GM18867 (cell line): ENCODE data around the gene NMS.
A peak's percentile ranks its signal among the peaks of the same experiment; 100 is the strongest.
"Not testable (repeated sequence)": the region's sequence is repeated elsewhere in the genome, so short reads cannot be mapped to it uniquely, and the experiment has no call there.

ENCODE experiments used
- ATAC-seq: cut with Tn5 transposase; IDR thresholded peaks from one replicate; pipeline ENCODE4 v1.9.1; 2021; ENCODE audit warnings: mild to moderate bottlenecking, moderate library complexity; ENCODE audit not compliant: unreplicated experiment

Gene NMS

DNA sequence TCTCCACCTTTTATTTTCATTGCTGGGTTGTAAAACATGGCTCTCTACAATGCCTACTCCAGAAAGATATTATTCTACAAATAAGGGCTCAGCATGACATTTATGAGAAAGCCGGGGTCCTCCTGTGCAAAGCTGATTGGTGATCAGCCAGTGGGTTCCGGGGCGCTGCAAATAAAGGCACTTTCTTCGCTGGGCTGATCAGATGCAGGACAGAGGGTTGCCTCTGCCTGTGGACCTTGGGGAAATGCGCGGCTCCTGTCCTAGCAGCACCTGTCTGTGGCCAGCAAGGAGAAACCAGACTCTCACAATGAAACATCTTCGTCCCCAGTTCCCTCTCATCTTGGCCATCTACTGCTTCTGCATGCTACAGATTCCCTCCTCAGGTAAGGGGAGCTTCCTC lies at the start of gene NMS:
Gene NMS (plus strand): TSS at position 301 of the 400 bp plus-strand sequence. CDS start 7 bp downstream, at position 308.
- no peak for ATAC-seq

- no peak for ATAC-seq
Observed at GRCh38 chr2:100422320-100423055, 47.8 kb upstream of the NMS start.

DNA sequence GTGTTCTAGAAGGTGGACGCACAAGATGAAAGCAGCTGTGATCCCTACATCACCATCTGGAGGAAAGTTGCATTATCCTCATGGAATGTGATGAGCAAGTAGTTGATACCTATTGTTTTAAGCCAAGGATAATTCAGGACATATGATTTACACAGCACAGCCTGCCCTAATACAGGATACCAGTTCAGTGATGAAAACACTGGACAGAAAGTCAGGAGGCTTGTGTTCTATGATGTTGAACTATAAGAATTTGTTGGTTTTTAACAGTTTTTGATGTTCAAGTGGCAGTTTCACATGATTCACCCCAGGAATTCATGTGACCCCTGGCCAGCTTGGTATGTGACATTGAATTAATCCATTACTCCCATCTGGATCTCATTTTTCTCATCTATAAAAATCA lies 46.7 kb upstream of the NMS start:
- no peak for ATAC-seq

- ATAC-seq: no peak
Observed at GRCh38 chr2:100424277-100424875, 45.9 kb upstream of the NMS start.

GRCh38 chr2:100425107-100425506 lies 45.2 kb upstream of the NMS start:
- no peak for ATAC-seq

GRCh38 chr2:100425573-100426383 lies 44.5 kb upstream of the NMS start:
- no peak for ATAC-seq

DNA sequence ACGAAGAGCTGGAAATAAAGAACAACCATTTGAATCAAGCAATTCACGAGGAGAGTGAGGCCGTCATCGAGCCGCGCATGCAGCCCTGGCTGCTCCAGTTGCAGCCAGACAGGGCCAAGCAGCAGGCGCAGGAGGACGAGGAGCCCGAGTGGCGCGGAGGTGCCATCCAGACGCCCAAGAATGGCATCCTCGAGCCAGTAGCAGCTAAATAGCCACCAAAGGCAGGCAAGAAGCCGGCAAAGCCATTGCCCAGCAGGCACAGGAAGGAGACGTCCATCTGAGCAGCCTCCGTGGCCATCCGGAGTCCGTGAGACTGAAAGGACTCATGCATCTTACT lies 43.9 kb upstream of the NMS start:
- no peak for ATAC-seq

- ATAC-seq: no peak
Observed at GRCh38 chr2:100427111-100427510, 43.2 kb upstream of the NMS start.

DNA sequence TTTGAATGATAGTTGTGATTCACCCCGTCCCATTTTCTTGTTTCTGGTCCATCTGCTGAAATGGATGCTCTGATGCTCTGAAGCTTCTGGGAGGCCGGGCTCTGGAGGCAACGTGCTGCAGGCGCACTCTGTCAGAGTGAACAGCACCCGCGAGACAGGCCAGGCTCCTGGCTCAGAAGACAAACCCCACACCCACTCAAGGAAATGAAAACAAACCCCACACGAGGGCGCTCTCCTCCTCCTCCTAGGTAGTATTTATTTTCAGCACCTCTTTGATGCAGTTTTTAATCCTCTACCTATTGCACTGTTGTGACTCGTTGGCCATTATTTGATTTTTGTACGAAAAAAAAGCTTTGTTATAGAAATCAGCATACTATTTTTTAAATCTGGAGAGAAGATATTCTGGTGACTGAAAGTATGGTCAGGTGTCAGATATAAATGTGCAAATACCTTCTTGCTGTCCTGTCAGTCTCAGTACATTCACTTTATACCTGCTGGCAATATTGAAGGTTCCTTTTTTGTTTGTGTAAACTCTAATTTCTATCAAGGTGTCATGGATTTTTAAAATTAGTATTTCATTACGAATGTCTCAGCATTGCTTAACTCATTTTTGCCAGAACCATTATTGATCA lies 42.5 kb upstream of the NMS start:
- no peak for ATAC-seq

GRCh38 chr2:100429726-100430125 lies 40.6 kb upstream of the NMS start:
- ATAC-seq: no peak

- no peak for ATAC-seq
Observed at GRCh38 chr2:100437751-100438150, 32.5 kb upstream of the NMS start.

GRCh38 chr2:100446696-100447095 lies 23.6 kb upstream of the NMS start:
- no peak for ATAC-seq

DNA sequence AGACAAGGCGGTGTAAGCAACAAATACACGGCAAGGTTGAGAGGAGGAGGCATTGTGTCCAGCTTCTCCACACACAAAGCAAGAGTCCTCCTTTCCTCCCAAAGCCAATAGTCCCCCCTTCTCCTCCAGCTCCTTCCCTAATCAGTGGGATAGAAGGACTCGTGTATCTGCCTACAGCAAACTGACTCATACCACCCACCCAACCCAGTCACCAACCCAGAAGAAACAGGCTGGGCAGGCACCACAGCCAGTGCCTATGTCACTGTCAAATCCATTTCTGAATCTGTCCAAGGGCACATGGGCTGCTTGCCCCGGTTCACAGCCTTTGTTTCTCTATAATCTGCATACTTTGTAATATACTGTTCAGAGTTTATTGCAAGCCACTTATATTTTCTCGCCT lies 19.2 kb upstream of the NMS start:
- no peak for ATAC-seq

GRCh38 chr2:100451734-100452133 lies 18.5 kb upstream of the NMS start:
- no peak for ATAC-seq

GRCh38 chr2:100453853-100454252 lies 16.4 kb upstream of the NMS start:
- peak; percentile 62 for ATAC-seq

DNA sequence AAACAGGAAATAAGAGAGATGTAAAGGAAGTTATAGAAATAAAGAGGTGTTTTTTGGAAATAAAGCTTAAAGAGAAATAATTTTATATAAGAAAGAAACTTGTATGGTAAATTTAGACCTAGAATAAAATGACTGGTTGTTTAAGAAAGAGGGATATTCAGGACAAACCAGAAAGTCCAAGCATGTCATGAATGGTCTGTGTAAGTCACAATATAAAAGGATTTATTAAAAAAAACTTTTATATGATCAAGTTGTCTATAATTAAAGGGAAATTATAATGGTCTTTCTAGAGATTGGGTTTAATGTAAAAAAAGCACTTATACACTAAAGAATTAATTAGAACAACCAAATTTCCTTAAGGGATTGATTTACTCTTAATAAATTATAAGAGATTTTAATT lies 13.9 kb upstream of the NMS start:
- ATAC-seq: not testable (repeated sequence)

- ATAC-seq: no peak
Observed at GRCh38 chr2:100460904-100461530, 9.3 kb upstream of the NMS start.

DNA sequence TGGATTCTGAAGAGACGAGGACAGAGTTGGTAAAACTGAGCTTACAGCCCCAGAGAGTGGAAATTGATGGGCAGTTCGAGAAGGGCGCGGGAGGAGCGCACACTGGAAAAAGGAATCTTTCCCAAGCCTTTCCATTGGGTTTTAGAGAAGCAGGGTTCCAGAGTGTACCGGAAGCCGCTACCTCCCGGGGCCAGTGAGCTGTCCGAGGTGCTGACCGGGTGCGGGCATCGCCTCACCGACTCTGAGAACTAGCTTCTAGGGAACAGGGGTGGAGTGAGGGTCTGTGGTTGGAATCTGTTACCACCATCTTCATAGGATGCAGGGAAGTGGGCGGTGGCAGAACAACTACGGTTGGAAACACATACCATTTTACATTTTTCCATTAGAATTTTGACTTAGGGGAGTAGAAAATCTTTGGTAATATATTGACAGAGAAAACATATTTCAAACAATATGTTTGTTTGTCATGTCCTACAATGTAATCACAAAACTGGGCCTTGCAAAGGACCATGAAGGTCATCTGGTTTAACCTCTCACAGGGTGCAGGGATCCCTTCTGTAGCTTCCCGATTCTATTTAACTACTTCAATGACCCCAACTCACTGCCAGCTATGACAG lies 724 bp downstream of the NMS start:
- ATAC-seq: no peak

- ATAC-seq: no peak
Observed at GRCh38 chr2:100476606-100477005, 6.3 kb downstream of the NMS start.

- ATAC-seq: no peak
Observed at GRCh38 chr2:100482741-100483140, 12.5 kb downstream of the NMS start.

DNA sequence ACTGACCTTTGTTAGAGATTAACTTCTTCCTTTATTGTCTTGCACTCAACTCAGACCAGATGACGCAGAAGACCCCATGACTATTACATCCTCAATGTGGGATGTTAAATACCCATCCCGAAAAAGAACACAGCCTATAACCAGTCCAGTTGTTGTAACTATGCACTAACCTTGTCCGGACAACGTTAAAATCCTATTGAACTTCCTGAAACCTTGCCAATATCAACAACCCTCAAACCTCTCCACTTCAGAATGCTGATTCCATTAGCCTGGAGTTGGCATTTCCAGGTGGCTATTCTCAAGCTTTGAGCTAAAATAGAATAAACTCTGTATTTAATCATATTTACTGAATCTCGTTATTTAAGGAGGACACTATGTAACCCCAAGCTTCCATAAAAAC lies 13.6 kb downstream of the NMS start:
- ATAC-seq: no peak
